Upper lobe of left lung (tissue), 6 donors: Measurements from ENCODE around the gene NSMCE1. TPM values are rescaled to one million over a fixed set of nuclear protein-coding genes. Genes with fewer than 3 reads are reported as not detected.

Experiments used
- ATAC-seq, 2 donors: fragments of 200-7000 bp; cut with Tn5 transposase; one replicate each; pipeline ENCODE4 v1.9.1; 2022; ENCODE audit warnings: mild to moderate bottlenecking in 2 of 2, moderate library complexity in 2 of 2; ENCODE audit not compliant: low FRiP score in 2 of 2
- DNase-seq, 2 donors: peaks; one replicate each; pipeline ENCODE4 v3.0.0-alpha.2; 2019 to 2020
- H3K27ac ChIP-seq, 4 donors: fragments of 200-600 bp; sonication (generic); one replicate each; pipeline ENCODE4 v1.5.1; 2016 to 2019
- H3K27me3 ChIP-seq, 4 donors: fragments of 200-600 bp; sonication (generic); one replicate each; pipeline ENCODE4 v1.5.1; 2017 to 2019
- H3K36me3 ChIP-seq, 4 donors: fragments of 200-600 bp; sonication (generic); one replicate each; pipeline ENCODE4 v1.5.1; 2016 to 2019
- H3K4me1 ChIP-seq, 4 donors: fragments of 200-600 bp; sonication (generic); one replicate each; pipeline ENCODE4 v1.5.1; 2018 to 2019
- H3K4me3 ChIP-seq, 4 donors: fragments of 200-600 bp; sonication (generic); one replicate each; pipeline ENCODE4 v1.5.1; 2017 to 2019; ENCODE audit warnings: mild to moderate bottlenecking in 2 of 4, moderate library complexity in 1 of 4
- H3K9me3 ChIP-seq, 4 donors: fragments of 200-600 bp; sonication (generic); one replicate each; pipeline ENCODE4 v1.5.1; 2018 to 2019
- CTCF ChIP-seq, 6 experiments: fragments of 450-650 bp in 4 of 6; fragments of 200-600 bp in 2 of 6; sonication (generic) in 2 of 6; IDR thresholded peaks; one replicate each; pipeline ENCODE4 v1.5.1; 2016 to 2019; ENCODE audit warnings: antibody characterized with exemption in 6 of 6
- EP300 ChIP-seq, 4 donors: sonication (generic); formaldehyde crosslinking; IDR thresholded peaks; one replicate each; pipeline ENCODE4 v1.5.1; 2017; ENCODE audit warnings: antibody characterized with exemption in 4 of 4, control low read depth in 2 of 4
- POLR2A ChIP-seq, 4 donors: fragments of 450-650 bp; IDR thresholded peaks; one replicate each; pipeline ENCODE4 v1.5.1; 2016 to 2017; ENCODE audit warnings: antibody characterized with exemption in 4 of 4, mild to moderate bottlenecking in 2 of 4
- POLR2AphosphoS5 ChIP-seq, 2 donors: sonication (generic); formaldehyde crosslinking; IDR thresholded peaks; one replicate each; pipeline ENCODE4 v1.5.1; 2017; ENCODE audit warnings: antibody characterized with exemption in 2 of 2
- WGBS, 2 donors: methylation state at CpG; one replicate each; pipeline ENCODE4 v1.1.5; 2017 to 2018; 5-methylcytosine and 5-hydroxymethylcytosine counted together
- total RNA-seq, 6 donors: library from RNA; depleted of rRNA in 4 of 6; stranded (reverse); fragments of >200 nt in 4 of 6; gene quantifications; one replicate each; pipeline versions ENCODE4 v1.1.0 to v1.2.1, GENCODE V29; 2016 to 2021
- donor health status: DM: no; HTN: no; CAD: no; lungs with moderate emphysema.
- donor health status: DM: no; HTN: yes; CAD: no; lungs with severe emphysema.

NSMCE1 gene
- total RNA-seq, 6 donors from 2014 or later: 14.7 to 50.6 (median 31.0) TPM

GRCh38 chr16:27228621-27229501 is 39.7 kb downstream of the NSMCE1 start:
- H3K4me1 ChIP-seq: peaks cover 2 to 37% (median 15%) of the 10 kb centered on the region in 4 donors
- no peaks in the 10 kb centered on the region for H3K27me3 ChIP-seq
- peaks cover 0 to 67% (median 33%) of the 10 kb centered on the region in 4 donors for H3K36me3 ChIP-seq
- H3K4me3 ChIP-seq: no peak overlapping the region
- H3K27ac ChIP-seq: peak overlapping the region in 2 of 4 donors; percentile 17 to 40
- H3K9me3 ChIP-seq: no peaks in the 10 kb centered on the region
- DNase-seq (no peak), ATAC-seq (peak in 1 of 2 donors; percentile 16)
- TF ChIP-seq EP300 (IDR thresholded peaks at IDR 0.05): no peak
- TF ChIP-seq POLR2AphosphoS5 (IDR thresholded peaks at IDR 0.05): peak; percentile 14 to 33
- TF ChIP-seq CTCF (IDR thresholded peaks at IDR 0.05): peak in 1 of 6 experiments; percentile 14
- TF ChIP-seq POLR2A (IDR thresholded peaks at IDR 0.05): no peak
- WGBS, 2 donors: 88% methylated on average over 19 to 20 of the region's 21 CpGs

- Histone ChIP-seq H3K4me3 (no peak overlapping the region), H3K27ac (peak overlapping the region in 1 of 4 donors; percentile 40), H3K36me3 (peaks cover 0 to 64% (median 30%) of the 10 kb centered on the region in 4 donors), H3K9me3 (no peaks in the 10 kb centered on the region), H3K27me3 (no peaks in the 10 kb centered on the region), H3K4me1 (peaks cover 2 to 39% (median 18%) of the 10 kb centered on the region in 4 donors)
- no peak for TF ChIP-seq POLR2A (IDR thresholded peaks at IDR 0.05)
- no peak for TF ChIP-seq EP300 (IDR thresholded peaks at IDR 0.05)
- TF ChIP-seq CTCF (IDR thresholded peaks at IDR 0.05): no peak
- 77 to 80% methylated on average over 11 to 12 of the region's 12 CpGs for WGBS, 2 donors
- ATAC-seq (no peak), DNase-seq (no peak)
These were observed 40.5 kb downstream of the NSMCE1 start for GRCh38 chr16:27228045-27228444.

- Histone ChIP-seq H3K36me3 (peaks cover 0 to 55% (median 24%) of the 10 kb centered on the region in 4 donors), H3K27me3 (no peaks in the 10 kb centered on the region), H3K27ac (peak overlapping the region in 2 of 4 donors; percentile 35 to 48), H3K9me3 (no peaks in the 10 kb centered on the region), H3K4me3 (no peak overlapping the region), H3K4me1 (peaks cover 6 to 48% (median 20%) of the 10 kb centered on the region in 4 donors)
- 56 to 87% methylated on average over 8 to 16 of the region's 16 CpGs for WGBS, 2 donors
- no peak for ATAC-seq
- TF ChIP-seq EP300 (IDR thresholded peaks at IDR 0.05) (no peak), CTCF (IDR thresholded peaks at IDR 0.05) (no peak), POLR2AphosphoS5 (IDR thresholded peaks at IDR 0.05) (peak in 1 of 2 donors; percentile 26), POLR2A (IDR thresholded peaks at IDR 0.05) (no peak)
- no peak for DNase-seq
These were observed 41.4 kb downstream of the NSMCE1 start for GRCh38 chr16:27226976-27227705.

GRCh38 chr16:27226476-27226875 is 42.1 kb downstream of the NSMCE1 start:
- Histone ChIP-seq H3K4me3 (no peak overlapping the region), H3K9me3 (no peaks in the 10 kb centered on the region), H3K27ac (peak overlapping the region in 2 of 4 donors; percentile 35 to 48), H3K4me1 (peaks cover 6 to 46% (median 17%) of the 10 kb centered on the region in 4 donors), H3K36me3 (peaks cover 0 to 49% (median 24%) of the 10 kb centered on the region in 4 donors), H3K27me3 (no peaks in the 10 kb centered on the region)
- TF ChIP-seq CTCF (IDR thresholded peaks at IDR 0.05) (no peak), POLR2A (IDR thresholded peaks at IDR 0.05) (no peak), POLR2AphosphoS5 (IDR thresholded peaks at IDR 0.05) (no peak), EP300 (IDR thresholded peaks at IDR 0.05) (no peak)
- ATAC-seq (no peak), DNase-seq (no peak)
- 83 to 94% methylated on average over 15 to 18 of the region's 20 CpGs for WGBS, 2 donors
